ENCODE results near the gene ALG9.

ALG9 gene

DNA sequence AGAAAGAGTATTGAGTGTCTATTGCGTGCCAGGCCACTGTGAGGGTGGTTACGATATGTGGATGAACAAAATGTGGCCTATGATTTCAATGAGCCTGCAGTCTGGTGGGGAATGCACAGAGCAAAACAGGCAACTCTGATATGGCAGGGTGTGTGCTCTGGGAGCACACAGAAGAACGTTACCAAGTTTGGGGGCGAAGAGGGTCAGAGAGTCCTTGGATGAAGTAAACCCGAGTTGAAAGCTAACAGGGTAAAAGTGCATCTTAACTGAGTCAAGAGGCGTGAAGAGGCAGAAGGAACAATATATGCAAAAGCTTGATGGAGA, 8.2 kb upstream of the ALG9 start:
- no peak for DNase-seq

DNA sequence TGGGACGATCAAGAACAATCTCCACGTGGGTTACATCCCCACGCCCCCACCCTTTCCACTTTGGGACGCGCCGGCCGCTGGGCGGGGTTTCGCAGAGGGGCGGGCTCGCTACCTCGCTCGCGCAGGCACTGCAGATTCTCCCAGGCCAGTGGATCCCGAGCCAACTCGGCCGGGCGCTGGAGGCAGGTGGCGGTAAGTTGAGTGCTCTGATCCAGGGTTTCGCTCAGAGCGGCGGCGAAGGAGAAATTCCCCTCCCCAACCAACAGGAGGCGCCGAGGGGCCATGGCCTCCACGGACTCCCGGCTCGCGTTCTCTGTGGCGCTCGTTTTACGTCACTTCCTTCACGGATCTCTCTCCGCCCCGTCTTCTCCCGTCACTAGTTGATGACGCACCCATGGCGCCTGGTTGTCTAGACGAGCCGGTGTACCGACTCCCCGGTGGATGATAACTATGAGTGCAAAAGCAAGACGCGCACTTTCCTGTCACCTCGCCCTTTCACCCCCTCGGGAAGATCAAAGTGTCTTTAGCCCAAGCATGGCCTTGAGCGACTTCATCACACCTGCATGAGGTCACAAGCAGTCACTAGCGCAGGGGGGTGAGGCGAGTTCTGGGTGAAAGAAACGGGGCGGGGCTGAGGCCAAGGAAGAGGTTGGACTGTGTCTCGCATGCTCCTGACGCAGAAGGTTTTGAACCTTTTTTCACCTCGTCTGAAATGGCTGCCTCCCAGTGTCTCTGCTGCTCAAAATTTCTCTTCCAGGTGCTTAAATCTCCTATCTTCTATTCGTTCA, 7.7 kb upstream of the ALG9 start, which contains the start of the genes CFAP68 and FDXACB1:
TSS of gene CFAP68 (plus strand) at position 693 of the 788 bp plus-strand sequence. CDS start at position 713, 20 bp downstream.
TSS of gene FDXACB1 (minus strand) at position 317 of the 788 bp plus-strand sequence. CDS start at position 284, 33 bp downstream.
- peak; percentile 78 for DNase-seq

GRCh38 chr11:111878385-111878848, 7.0 kb upstream of the ALG9 start:
- no peak for DNase-seq

DNA sequence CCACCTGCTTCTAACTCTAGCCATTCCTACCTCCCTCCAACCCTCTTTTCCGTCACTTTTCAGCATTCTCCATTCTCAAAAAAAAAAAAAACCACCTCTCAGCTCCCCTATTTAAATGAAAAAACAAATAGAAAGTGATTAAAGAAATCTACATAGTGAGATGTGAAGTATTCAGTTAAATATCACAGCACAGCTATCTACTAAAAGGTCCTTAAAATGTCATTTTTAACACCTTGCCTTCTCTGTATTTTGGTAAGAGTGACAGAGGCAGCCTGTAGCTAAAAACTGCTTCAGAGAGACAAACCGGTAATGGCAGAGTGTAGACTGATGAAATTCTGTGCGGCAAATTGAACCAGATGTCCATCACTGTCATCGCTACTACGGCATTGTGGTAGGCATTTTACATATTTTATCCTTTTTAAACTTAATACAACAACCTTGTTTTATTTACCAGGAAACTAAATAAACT, 346 bp upstream of the ALG9 start:
- no peak for DNase-seq

GRCh38 chr11:111870522-111870885, 877 bp downstream of the ALG9 start:
- DNase-seq, result no peak

DNA sequence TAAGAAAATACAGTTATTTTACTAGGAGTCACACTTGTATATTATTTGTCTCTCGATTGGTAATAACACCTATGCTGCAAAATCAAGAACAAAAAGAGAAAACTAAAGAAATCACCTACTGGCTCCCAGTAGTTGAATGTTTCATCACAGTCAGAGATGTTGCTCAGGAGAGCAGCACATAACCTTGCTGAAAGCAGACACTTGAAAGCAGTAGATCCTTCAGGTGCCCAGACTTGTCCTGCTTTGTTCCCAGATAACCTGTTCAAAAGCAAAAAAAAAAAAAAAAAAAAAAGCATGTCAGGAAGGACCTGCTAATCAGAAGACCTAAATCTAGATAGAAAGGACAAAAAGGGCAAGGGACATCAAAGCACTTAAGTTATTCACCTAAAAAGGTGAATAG, 1.3 kb downstream of the ALG9 start:
- DNase-seq, result no peak

GRCh38 chr11:111860257-111860656, 11.1 kb downstream of the ALG9 start:
- DNase-seq, result no peak

DNA sequence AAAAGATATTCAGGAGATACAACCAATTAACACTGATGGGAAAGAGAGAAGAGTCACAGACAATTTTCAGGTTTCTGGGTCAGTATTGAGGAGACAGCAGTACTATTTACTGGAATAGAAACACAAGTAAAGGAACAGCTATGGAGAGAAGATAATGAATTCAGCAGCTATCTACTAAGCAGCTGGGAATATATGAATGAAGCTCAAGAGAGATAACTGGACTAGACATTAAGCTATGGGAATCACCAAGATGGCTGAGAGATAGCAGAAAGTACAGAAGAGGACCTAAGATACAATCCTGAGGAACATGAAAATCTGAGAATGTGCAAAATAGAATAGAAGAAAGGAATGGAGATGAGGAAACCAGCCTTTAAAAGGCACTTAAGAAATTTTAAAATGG, 15.9 kb downstream of the ALG9 start:
- DNase-seq, result no peak

DNA sequence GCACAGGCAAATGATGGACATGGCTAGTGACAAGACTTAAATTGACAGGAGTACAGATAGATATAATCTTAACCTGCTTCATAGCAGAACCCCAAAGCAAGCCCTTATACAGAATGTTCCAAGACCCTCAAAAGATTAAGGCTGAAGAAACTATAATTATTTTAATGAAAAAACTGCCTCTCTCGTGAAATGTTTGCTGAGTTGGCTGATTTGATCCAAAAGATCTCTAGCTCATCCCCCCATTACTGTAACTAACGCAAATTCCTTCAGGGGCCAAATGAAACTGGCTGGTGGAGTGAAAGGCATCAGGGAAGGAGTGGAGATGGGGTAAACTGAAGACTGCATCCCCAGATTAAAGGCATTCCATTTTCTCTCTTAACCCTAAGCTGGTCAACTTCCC, 19.3 kb downstream of the ALG9 start:
- DNase-seq, result no peak

GRCh38 chr11:111851636-111852035, 19.7 kb downstream of the ALG9 start:
- DNase-seq, result no peak

DNA sequence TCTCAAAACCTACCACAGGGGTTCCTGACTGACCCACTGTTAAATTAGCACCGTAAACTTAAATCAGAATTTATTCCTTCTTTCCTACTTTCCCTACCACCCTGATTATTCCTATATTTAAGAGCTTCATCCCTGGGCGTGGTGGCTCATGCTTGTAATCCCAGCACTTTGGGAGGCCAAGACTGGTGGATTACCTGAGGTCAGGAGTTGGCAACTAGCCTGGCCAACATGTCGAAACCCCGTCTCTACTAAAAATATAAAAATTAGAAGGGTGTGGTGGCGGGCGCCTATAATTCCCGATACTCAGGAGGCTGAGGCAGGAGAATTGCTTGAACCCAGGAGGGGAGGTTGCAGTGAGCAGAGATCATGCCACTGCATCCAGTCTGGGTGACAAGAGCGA, 20.3 kb downstream of the ALG9 start:
- DNase-seq, result no peak

GRCh38 chr11:111849631-111850030, 21.8 kb downstream of the ALG9 start:
- no peak for DNase-seq

- DNase-seq, result no peak
Observed at GRCh38 chr11:111846636-111847035, 24.7 kb downstream of the ALG9 start.

- DNase-seq, result no peak
Observed at GRCh38 chr11:111846063-111846462, 25.3 kb downstream of the ALG9 start.

DNA sequence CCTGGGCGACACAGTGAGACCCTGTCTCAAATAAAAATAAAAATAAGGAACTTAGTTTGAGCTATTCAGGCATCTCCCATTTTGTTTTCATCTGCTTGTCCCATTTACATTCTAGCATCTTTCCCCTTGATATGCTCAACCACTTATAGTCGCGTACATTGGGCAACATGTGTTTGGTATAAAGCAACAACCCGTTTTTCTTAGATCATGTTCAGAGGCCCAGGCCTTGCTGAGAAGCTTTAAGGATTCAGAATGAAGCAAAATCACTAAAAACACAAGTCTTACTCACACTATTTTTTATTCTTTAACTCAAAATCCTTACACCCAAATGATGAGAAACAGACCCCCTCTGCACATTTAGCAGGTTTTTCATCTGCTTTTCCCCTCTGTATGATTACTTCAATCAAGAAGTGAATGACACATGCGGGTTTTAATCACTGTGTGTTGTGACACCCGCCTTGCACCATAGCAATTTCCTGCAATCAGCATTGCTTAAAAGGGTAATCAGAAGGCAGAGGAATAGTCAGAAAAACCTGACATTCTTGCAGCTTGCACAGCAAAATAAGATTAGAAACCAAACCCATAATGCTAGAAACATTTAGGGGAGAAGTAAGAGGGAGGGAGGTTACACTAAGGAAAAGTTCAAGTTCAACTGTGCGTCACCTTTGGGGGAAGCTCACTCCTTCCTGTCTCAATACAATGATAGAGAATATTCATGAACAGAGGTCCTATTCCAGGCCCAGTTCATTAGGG, 25.9 kb downstream of the ALG9 start:
- peak; percentile 41 for DNase-seq

DNA sequence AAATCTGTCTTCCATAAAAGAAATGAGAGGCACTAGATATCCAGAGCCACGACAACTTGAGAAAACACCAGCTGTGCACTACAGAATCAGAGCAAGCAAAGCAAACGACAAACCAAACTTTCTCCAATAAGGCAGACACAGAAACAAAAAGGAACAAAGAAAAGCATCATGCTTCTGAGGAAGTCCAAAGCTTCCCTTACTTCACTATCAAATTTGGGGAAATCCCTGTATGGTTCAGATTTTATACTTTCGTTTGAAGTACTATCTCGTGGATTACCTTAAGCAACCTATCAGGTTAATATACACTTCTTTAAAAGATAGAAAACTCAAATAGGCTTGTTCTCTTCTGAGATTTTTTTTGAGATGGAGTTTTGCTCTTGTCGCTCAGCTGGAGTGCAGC, 27.7 kb downstream of the ALG9 start:
- no peak for DNase-seq

DNA sequence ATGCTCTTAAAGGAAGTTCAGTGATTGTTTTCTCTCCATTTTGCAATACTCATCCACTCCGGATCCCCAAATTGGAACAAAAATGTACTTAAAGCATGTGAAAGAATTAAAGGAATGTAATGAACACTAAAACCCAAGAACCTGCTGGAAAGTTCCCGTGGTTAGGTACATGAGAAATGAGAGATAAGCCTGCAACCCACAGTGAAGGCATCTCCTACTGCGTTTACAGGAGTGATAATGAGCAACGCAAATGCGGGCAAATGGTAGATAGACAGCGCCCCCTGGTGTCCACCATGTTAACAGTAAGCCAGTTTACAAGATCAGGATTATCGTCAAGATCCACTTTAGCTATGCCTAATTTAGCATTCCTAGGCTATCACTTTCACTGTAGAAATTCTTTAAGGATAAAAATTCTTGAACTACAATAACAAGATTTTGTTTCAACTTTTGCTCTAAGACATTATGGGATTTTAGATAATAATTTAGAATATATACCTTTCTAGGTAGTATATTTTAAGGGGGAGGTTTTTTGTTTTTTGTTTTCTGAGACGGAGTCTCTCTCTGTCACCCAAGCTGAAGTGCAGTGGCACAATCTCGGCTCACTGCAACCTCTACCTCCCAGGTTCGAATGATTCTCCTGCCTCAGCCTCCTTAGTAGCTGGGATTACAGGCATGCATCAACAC, 29.9 kb downstream of the ALG9 start:
- DNase-seq, result peak; percentile 17

DNA sequence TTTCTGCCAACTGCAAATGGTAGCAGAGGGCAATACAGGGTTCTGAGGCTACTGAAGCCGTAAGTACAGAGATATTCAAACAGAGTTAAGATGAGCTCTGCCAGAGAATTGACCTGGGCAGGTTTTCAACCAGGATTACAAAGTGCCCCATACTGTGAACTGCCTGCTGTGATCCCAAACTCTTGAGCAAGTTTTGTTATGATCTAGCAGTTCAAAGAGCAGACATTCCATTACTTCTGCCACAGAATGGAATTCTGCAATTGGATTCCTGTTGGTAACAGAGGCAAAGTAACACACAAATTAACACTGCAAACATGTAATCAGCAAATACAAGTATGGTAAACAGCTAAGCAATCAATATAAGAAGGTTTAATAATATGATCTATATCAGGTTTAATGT, 31.2 kb downstream of the ALG9 start:
- no peak for DNase-seq

- no peak for DNase-seq
Observed at GRCh38 chr11:111838054-111838453, 33.3 kb downstream of the ALG9 start.

GRCh38 chr11:111837366-111837891, 34.0 kb downstream of the ALG9 start:
- DNase-seq, result no peak

DNA sequence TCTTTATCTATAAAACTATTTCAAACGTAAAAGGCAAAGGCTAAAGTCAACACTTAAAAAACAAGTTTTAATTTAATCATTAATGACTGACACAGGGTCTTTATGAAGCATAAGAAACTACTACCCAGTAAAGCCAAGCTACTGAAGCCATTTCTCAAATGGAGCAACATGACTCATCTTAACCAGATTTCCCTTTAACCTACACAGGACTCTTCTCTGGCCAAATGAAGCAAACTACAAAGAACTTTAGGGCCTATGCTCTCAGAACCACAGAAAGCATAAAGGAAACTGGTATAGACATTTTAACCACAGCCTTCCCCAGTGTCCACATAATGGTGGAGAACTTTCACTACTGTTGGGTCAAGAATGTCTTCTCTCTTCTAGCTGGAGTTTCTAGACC, 34.7 kb downstream of the ALG9 start:
- DNase-seq, result no peak

GRCh38 chr11:111836162-111836561, 35.2 kb downstream of the ALG9 start:
- DNase-seq, result no peak

- DNase-seq, result no peak
Observed at GRCh38 chr11:111835665-111836064, 35.7 kb downstream of the ALG9 start.
